ENCODE measurements around the gene SLC35G3.
"Not testable (repeated sequence)": the region's sequence is repeated elsewhere in the genome, so short reads cannot be mapped to it uniquely, and the experiment has no call there.

Gene SLC35G3

DNA sequence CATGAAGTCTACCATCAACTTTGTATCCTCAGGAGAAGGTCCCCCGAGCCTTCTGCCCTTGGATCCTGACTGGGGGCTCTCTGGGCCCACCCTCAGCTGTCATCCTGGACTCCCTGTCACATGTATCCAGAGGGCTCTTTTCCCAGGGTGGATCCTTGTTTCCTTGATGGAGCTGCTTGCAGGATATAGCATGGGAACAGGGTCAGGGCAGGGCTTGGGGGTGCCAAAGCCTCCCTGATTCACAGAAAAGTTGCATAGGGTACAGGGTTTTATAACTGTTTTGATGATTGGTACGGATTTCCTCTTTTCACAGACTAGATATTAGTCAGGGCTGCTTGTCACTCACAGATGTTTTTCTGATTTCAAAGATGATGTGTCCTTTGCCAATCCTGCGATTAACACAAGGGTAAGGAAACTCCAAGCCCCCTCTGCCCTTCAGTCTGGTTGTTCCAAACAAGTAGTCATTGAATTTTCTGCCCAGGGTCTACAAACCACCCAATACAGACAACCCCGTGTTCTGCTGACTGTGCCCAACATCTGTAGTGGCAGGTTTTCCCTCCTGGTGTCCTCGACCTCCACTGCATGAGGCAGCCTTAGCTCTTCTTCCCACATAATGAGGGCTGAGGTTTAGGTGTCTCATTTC lies 20.6 kb upstream of the SLC35G3 start:
- Histone ChIP-seq H3K27me3 (replicated peaks; ENCODE audit: control insufficient read depth, insufficient read depth, low read length) (no peaks in the 10 kb centered on the region), H3K4me3 (replicated peaks; ENCODE audit: low read depth, low read length) (no peak overlapping the region), H3K36me3 (ENCODE audit: control insufficient read depth, insufficient read depth, low read length) (no peaks in the 10 kb centered on the region)
- peak; percentile 3 for DNase-seq (ENCODE audit: extremely low read depth, insufficient read length)
- TF ChIP-seq, protein P1, sequence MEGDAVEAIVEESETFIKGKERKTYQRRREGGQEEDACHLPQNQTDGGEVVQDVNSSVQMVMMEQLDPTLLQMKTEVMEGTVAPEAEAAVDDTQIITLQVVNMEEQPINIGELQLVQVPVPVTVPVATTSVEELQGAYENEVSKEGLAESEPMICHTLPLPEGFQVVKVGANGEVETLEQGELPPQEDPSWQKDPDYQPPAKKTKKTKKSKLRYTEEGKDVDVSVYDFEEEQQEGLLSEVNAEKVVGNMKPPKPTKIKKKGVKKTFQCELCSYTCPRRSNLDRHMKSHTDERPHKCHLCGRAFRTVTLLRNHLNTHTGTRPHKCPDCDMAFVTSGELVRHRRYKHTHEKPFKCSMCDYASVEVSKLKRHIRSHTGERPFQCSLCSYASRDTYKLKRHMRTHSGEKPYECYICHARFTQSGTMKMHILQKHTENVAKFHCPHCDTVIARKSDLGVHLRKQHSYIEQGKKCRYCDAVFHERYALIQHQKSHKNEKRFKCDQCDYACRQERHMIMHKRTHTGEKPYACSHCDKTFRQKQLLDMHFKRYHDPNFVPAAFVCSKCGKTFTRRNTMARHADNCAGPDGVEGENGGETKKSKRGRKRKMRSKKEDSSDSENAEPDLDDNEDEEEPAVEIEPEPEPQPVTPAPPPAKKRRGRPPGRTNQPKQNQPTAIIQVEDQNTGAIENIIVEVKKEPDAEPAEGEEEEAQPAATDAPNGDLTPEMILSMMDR (IDR thresholded peaks at IDR 0.05; ENCODE audit: insufficient read depth, low read length, poor library complexity, severe bottlenecking), result no peak

DNA sequence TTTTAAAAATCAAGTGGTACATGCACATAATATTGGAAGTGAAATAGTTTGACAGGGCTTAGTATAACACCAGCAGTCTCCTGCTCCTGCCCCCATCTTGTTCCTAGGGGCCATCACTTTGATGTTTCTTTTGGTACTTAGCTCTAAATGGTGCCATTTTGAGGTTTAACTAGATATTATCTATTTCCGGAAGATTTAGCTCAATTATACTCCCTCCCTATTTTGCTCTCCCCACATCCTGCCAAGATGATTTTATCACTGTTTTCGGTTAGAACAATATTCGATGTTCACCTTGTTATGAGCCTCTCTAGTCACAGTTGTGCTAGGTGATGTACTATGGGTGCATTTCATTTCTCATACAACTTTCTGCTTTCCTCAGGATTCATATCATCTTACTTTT lies 20.0 kb upstream of the SLC35G3 start:
- no peaks in the 10 kb centered on the region for H3K36me3 ChIP-seq (ENCODE audit: control insufficient read depth, insufficient read depth, low read length)
- TF ChIP-seq, protein P1 (IDR thresholded peaks at IDR 0.05; ENCODE audit: insufficient read depth, low read length, poor library complexity, severe bottlenecking), result no peak
- no peak for DNase-seq (ENCODE audit: extremely low read depth, insufficient read length)
- H3K27me3 ChIP-seq (replicated peaks; ENCODE audit: control insufficient read depth, insufficient read depth, low read length), result no peaks in the 10 kb centered on the region
- H3K4me3 ChIP-seq (replicated peaks; ENCODE audit: low read depth, low read length), result no peak overlapping the region

DNA sequence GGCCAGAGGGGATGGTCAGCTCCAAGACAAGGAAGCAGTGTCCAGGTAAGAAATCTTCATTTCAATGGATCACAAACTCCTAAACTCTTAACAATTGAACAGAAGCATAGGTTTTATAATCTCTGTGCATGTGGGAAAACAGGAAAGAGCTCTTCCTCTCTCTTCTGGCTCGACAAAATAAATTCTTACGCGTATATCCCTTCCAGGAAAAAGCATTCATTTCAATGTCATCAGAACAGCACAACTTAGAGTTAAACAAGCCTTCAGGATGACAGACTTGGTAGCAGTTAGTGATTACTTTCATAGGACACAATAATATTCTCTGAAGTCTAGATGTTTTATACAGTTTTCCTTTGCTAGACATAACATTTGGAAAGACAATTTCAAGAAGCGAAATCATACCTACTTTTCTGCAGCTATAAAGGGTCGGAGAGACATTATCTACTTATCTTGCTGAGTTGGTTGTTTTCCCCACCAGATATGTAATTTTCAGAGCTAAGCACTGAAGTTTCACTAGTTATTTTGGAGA lies 19.3 kb upstream of the SLC35G3 start:
- Histone ChIP-seq H3K36me3 (ENCODE audit: control insufficient read depth, insufficient read depth, low read length) (no peaks in the 10 kb centered on the region), H3K27me3 (replicated peaks; ENCODE audit: control insufficient read depth, insufficient read depth, low read length) (no peaks in the 10 kb centered on the region), H3K4me3 (replicated peaks; ENCODE audit: low read depth, low read length) (no peak overlapping the region)
- TF ChIP-seq, protein P1 (IDR thresholded peaks at IDR 0.05; ENCODE audit: insufficient read depth, low read length, poor library complexity, severe bottlenecking), result no peak
- DNase-seq (ENCODE audit: extremely low read depth, insufficient read length), result no peak

DNA sequence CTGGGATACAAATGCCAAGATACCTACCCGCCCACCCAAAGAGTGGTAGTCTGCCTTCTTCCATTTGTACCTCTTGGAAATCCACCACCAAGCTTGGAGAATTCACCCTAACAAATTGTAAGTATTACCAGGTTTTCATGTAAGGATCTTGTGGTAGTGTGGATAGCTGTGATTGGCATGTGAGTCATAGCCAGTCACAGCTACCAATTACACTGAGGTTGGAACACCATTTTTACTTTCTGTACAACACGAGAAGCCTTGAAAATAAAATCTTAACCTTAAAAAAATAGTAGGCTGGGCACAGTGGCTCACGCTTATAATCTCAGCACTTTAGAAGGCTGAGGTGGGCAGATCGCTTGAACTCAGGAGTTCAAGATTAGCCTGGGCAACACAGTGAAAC lies 18.5 kb upstream of the SLC35G3 start:
- DNase-seq (ENCODE audit: extremely low read depth, insufficient read length), result no peak
- TF ChIP-seq, protein P1 (IDR thresholded peaks at IDR 0.05; ENCODE audit: insufficient read depth, low read length, poor library complexity, severe bottlenecking), result no peak
- Histone ChIP-seq H3K4me3 (replicated peaks; ENCODE audit: low read depth, low read length) (no peak overlapping the region), H3K36me3 (ENCODE audit: control insufficient read depth, insufficient read depth, low read length) (no peaks in the 10 kb centered on the region), H3K27me3 (replicated peaks; ENCODE audit: control insufficient read depth, insufficient read depth, low read length) (no peaks in the 10 kb centered on the region)

DNA sequence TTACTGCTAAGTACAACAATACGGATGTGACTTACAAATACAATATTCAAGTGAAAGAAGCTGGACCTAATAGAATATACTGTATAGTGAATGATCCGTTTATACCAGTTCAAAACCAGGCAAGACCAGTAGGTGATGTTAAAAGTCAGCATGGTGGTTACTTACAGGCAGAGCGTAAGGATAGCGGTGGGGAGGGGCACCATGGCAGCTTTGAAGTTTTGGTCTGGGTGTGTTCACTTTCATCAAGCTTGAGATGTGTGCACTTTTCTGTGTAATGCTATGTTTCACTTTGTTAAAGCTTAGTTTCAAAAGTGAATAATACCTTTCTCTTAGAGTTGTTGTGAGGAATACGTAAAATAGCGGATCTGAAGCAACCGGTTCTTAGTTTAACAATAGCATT lies 16.5 kb upstream of the SLC35G3 start:
- Histone ChIP-seq H3K4me3 (replicated peaks; ENCODE audit: low read depth, low read length) (no peak overlapping the region), H3K27me3 (replicated peaks; ENCODE audit: control insufficient read depth, insufficient read depth, low read length) (no peaks in the 10 kb centered on the region)
- TF ChIP-seq, protein P1 (IDR thresholded peaks at IDR 0.05; ENCODE audit: insufficient read depth, low read length, poor library complexity, severe bottlenecking), result no peak

DNA sequence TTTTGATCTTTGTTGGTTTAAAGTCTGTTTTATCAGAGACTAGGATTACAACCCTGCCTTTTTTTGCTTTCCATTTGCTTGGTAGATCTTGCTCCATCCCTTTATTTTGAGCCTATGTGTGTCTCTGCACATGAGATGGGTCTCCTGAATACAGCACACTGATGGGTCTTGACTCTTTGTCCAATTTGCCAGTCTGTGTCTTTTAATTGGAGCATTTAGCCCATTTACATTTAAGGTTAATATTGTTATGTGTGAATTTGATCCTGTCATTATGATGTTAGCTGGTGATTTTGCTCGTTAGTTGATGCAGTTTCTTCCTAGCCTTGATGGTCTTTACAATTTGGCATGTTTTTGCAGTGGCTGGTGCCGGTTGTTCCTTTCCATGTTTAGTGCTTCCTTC lies 8.4 kb upstream of the SLC35G3 start:
- not testable (repeated sequence) for DNase-seq (ENCODE audit: extremely low read depth, insufficient read length); H3K27me3 ChIP-seq (replicated peaks; ENCODE audit: control insufficient read depth, insufficient read depth, low read length); H3K36me3 ChIP-seq (ENCODE audit: control insufficient read depth, insufficient read depth, low read length); H3K4me3 ChIP-seq (replicated peaks; ENCODE audit: low read depth, low read length)

More for the DNA sequence above, 16.5 kb upstream of the SLC35G3 start:
- DNase-seq (ENCODE audit: extremely low read depth, insufficient read length), result no peak
- no peaks in the 10 kb centered on the region for H3K36me3 ChIP-seq (ENCODE audit: control insufficient read depth, insufficient read depth, low read length)

DNA sequence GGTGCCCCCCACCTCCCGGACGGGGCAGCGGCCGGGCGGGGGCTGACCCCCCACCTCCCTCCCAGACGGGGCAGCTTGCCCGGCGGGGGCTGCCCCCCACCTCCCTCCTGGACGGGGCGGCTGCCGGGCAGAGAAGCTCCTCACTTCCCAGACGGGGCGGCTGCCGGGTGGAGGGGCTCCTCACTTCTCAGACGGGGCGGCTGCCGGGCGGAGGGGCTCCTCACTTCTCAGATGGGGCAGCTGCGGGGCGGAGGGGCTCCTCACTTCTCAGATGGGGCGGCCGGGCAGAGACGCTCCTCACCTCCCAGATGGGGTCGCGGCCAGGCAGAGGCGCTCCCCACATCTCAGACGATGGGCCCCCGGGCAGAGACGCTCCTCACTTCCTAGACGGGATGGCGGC lies 869 bp upstream of the SLC35G3 start:
- H3K27me3 ChIP-seq (replicated peaks; ENCODE audit: control insufficient read depth, insufficient read depth, low read length); H3K4me3 ChIP-seq (replicated peaks; ENCODE audit: low read depth, low read length); DNase-seq (ENCODE audit: extremely low read depth, insufficient read length); H3K36me3 ChIP-seq (ENCODE audit: control insufficient read depth, insufficient read depth, low read length): not testable (repeated sequence)

Data from GM06990 (cell line).